ENCODE results near the gene DCP1A.

DNA sequence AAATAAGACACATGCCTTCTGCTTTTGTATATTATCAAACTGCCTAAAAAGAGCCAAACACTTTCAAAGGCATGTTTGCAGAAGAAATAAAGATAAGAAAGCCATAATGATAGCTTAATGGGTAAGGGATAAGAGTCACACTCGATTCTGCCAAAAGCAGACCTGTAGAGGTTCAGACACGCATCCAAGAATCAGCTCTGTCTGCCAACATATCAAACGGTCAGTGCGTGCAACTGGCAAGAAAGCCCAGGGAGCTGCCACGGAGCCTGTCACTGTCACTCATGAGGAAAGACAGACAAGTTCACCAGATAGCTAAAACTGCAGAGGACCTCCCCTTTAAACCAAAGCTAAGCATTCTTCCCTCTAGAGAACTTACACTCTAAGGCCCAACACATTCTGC lies 23.2 kb downstream of the DCP1A start:
- TF ChIP-seq CTCF (conservative IDR thresholded peaks at IDR 0.05): no peak
- TF ChIP-seq ZFX (IDR thresholded peaks at IDR 0.05): no peak
